Left renal cortex interstitium (tissue), 4 donors: Measurements from ENCODE around the gene NFIX. TPM values are rescaled to one million over a fixed set of nuclear protein-coding genes. Genes with fewer than 3 reads are reported as not detected.
"Not testable (repeated sequence)": the region's sequence is repeated elsewhere in the genome, so short reads cannot be mapped to it uniquely, and the experiment has no call there.

Source experiments
- DNase-seq, 4 donors: peaks; one replicate each; pipeline ENCODE4 v3.0.0-alpha.2; 2013; ENCODE audit warnings: low read depth in 4 of 4, low spot score in 2 of 4, missing footprints in 1 of 4
- polyA plus RNA-seq, 4 donors: library from polyadenylated mRNA; unstranded; fragments of 120-200 nt; gene quantifications; one replicate each; pipeline ENCODE4 v1.2.1, GENCODE V29; 2013; ENCODE audit not compliant: insufficient read length in 4 of 4

Gene NFIX
- polyA plus RNA-seq: 10 to 100 TPM; 15.3 to 27.6 (median 20.0) TPM

GRCh38 chr19:12994701-12995595, at the start of gene NFIX:
NFIX (plus strand) TSS chr19:12995475; CDS start chr19:12995838, 363 bp downstream.
- DNase-seq: no peak

GRCh38 chr19:12945479-12946091, 49.7 kb upstream of the NFIX start, which contains the start of gene RAD23A:
RAD23A (plus strand) TSS chr19:12945862; CDS start chr19:12945949, 87 bp downstream.
- peak in 3 of 4 donors; percentile 94 to 98 (median 97) for DNase-seq

- peak in 2 of 4 donors; percentile 56 to 57 for DNase-seq
Observed at GRCh38 chr19:12946092-12946721, 49.1 kb upstream of the NFIX start.

- DNase-seq: no peak
Observed at GRCh38 chr19:12946731-12947496, 48.4 kb upstream of the NFIX start.

- no peak for DNase-seq
Observed at GRCh38 chr19:12947702-12948611, 47.3 kb upstream of the NFIX start.

GRCh38 chr19:12948612-12949362, 46.5 kb upstream of the NFIX start:
- no peak for DNase-seq

GRCh38 chr19:12949363-12950283, 45.7 kb upstream of the NFIX start:
- no peak for DNase-seq

- not testable (repeated sequence) for DNase-seq
Observed at GRCh38 chr19:12952050-12952449, 43.2 kb upstream of the NFIX start.

GRCh38 chr19:12952488-12953137, 42.7 kb upstream of the NFIX start:
- DNase-seq: no peak

- DNase-seq: no peak
Observed at GRCh38 chr19:12953138-12953798, 42.0 kb upstream of the NFIX start.

GRCh38 chr19:12953799-12954611, 41.3 kb upstream of the NFIX start:
- no peak for DNase-seq

GRCh38 chr19:12954612-12954962, 40.7 kb upstream of the NFIX start:
- DNase-seq: no peak

- DNase-seq: not testable (repeated sequence)
Observed at GRCh38 chr19:12955575-12955974, 39.7 kb upstream of the NFIX start.

GRCh38 chr19:12955996-12956395, 39.3 kb upstream of the NFIX start:
- DNase-seq: no peak

GRCh38 chr19:12956446-12957388, 38.6 kb upstream of the NFIX start, which contains the start of gene GADD45GIP1:
GADD45GIP1 (minus strand) TSS chr19:12957223; CDS start chr19:12957212, 11 bp downstream.
- DNase-seq: peak in 2 of 4 donors; percentile 52 to 66
